Middle frontal gyrus (tissue), 1 donor: ENCODE measurements around the gene C1QTNF6.

Experiments
- DNase-seq: peaks from one replicate; pipeline ENCODE4 v3.0.0-alpha.2; 2015; ENCODE audit warnings: low spot score; ENCODE audit errors: extremely low spot score

The C1QTNF6 gene

GRCh38 chr22:37145180-37146050 lies 42.6 kb downstream of the C1QTNF6 start:
- no peak for DNase-seq

DNA sequence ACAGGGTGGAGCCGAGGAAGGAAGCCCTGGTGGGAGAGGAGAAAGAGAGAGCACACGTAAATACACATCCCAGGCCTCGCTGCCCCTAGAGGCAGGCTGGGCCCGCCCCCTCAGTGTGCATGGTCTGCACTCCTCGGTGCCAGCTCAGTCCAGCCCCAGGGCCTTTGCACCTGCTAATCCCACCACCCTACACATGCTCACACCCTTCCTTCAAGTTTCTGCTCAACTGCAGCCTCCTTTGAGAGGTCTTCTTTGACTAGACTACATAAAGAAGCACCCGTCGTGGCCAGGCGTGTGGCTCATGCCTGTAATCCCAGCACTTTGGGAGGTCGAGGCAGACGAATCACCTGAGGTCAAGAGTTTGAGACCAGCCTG lies 43.9 kb downstream of the C1QTNF6 start:
- no peak for DNase-seq

GRCh38 chr22:37141971-37142370 lies 46.1 kb downstream of the C1QTNF6 start:
- DNase-seq: no peak

DNA sequence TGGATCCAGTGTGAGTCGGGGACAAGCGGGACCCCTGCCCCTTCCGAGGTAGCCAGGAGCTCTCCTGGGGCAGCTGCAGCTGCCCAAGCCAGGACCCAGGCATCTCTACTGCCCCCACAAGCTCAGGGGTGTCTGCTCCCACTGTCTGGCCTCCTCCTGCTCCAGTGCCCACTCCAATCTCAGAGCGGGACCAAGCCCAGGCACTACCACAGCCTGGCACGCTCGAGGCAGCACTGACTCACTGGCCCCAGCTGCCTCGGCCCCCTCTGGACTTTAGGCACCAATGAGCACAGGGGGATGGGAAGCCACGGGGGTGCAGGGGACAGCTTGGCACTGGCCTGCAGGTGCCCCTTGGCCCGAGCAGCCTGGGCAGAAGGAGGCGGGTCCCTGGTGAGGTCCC lies 46.6 kb downstream of the C1QTNF6 start:
- no peak for DNase-seq

DNA sequence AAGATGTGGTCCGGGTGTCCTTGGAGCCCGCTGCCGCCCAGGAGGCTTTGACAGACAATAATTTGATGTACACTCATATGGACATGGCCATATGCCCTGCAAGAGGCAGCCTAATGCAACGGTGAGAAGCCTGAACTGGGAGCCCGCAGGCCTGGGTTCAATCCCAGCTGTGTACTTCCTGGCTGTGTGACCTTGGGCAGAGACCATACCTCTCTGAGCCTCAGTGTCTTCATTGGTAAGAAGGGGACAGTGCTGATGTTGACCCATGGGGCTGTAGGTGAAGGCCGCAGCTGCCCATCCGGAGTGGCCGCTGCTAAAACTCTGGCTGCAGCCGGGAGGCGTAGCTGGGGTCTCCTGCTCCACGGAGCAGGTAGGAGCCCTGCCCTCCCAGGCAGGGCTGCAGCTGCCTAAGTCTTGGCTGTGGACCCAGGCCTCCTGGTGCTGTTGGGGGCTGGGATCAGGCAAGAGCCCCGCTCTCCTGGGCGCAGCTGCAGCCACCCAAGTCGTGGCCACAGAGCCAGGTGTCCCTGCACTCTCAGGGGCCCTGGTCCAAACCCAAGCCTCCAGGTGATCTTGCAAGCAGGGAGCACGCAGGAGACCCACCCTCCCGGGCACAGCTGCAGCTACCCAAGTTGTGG lies 47.2 kb downstream of the C1QTNF6 start:
- DNase-seq: no peak

- DNase-seq: no peak
Measured at GRCh38 chr22:37139762-37140161, 48.3 kb downstream of the C1QTNF6 start.

DNA sequence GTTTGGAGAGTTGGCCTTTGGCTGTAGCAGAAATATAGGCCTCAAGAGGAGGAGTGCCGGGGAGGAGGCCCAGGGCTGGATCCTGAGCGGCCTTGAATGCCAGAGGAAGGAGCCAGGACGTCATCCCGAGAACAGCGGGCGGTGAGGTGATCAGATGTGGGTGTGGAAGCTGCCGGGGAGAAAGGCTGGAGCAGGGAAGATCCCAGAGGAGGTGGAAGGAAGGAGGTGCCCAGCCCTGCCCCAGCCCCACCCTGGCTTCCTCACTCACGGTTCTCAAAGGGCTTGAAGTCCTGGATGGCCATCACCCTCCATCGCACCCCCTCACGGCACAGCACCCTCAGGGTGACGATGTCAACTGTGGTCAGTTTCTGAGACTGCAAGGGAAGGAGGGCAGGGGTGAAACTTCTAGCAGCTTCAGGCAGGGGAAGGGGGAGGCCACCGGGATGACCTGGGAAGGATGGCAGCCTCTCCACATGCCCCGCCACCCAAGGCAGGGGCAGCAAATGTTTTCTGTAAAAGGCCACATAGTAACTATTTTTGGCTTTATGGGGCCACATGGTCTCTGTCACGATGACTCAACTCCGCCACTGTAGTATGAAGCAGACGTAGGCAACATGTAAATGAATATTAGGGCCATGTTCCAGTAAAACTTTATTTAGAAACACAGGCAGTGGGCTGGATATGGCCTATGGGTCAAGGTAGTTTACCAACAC lies 49.0 kb downstream of the C1QTNF6 start:
- no peak for DNase-seq

- no peak for DNase-seq
Measured at GRCh38 chr22:37137903-37138665, 50.0 kb downstream of the C1QTNF6 start.

GRCh38 chr22:37137131-37137530 lies 50.9 kb downstream of the C1QTNF6 start:
- no peak for DNase-seq

GRCh38 chr22:37135023-37135422 lies 53.0 kb downstream of the C1QTNF6 start:
- no peak for DNase-seq

DNA sequence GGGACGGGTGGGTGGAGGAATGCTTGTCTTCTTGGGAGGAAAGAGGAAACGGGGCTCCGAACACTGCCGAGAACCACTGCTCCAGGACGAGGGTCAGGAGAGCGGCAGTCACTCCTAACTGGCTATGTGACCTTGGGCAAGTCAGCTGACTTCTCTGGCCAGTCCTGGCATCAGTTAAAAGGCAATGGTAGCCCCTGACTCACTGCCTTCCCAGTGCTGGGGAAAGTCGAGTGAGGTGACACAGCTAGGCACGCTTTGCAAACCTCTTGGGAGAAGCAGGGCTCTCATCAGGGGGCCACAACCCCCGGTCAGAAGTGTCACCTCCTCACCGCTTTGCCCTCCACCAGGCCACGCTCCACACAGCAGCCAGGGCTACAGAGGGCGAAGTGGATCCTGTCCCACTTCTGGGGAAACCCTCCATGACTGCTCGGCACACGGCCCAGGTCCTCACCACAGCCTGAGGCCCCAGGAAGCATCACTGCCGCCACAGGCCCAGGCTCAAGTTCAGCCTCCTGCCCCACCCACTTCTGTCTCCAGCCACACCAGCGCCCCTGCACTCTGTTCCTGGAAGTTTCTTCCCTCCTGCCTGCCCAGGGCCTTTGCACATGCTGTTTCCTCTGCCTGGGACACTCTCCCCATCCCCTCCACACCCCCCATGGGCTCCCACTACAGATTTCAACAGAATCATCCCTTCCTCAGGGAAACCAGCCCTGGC lies 54.6 kb downstream of the C1QTNF6 start:
- DNase-seq: no peak

DNA sequence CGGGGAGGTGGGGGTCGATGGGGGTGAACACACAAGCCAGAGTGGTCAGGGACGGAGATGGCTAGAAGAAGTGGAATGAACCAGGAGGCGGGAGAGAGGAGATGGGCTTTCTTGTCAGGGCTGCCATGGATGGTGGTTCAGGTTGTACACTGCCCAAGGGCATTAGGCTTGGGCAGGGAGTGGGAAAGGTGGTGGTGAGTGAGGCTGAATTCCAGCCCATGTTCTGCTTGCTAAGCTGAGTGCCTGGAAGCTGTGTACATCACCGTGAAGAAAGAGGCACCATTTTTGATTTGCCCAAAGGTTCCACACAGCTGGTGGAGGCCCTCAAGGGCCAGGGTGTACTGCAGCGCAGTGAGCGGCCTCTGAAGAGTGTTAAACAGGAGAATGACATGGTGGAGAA lies 55.3 kb downstream of the C1QTNF6 start:
- no peak for DNase-seq
